OCI-LY3 (cell line): ENCODE measurements around the gene GIT2.

Experiments used
- H2AFZ ChIP-seq: fragments of 200-600, 300-600 bp; shearing (Covaris generic); 2 replicates; pipeline ENCODE4 v1.6.0; 2014; ENCODE audit warnings: antibody characterized with exemption, low read depth, low read length
- H3K27ac ChIP-seq: fragments of 200-600, 300-600 bp; sonication (generic); 2 replicates; pipeline ENCODE4 v1.5.1; 2014; ENCODE audit warnings: mild to moderate bottlenecking, low read length, moderate library complexity, mixed read lengths
- H3K27me3 ChIP-seq: fragments of 200-600, 300-600 bp; sonication (generic); 2 replicates; pipeline ENCODE4 v1.6.1; 2014; ENCODE audit warnings: low read depth, low read length, mixed read lengths
- H3K36me3 ChIP-seq: fragments of 200-600, 300-600 bp; sonication (generic); replicated peaks from 2 replicates; pipeline ENCODE3; 2014; ENCODE audit warnings: low read depth, low read length, mixed read lengths
- H3K4me1 ChIP-seq: fragments of 300-600, 200-600 bp; sonication (generic); 2 replicates; pipeline ENCODE4 v1.6.1; 2014; ENCODE audit warnings: low read length, mixed read lengths
- H3K4me2 ChIP-seq: fragments of 200-600, 300-600 bp; sonication (generic); 2 replicates; pipeline ENCODE4 v1.6.1; 2014; ENCODE audit warnings: low read length, mixed read lengths
- H3K4me3 ChIP-seq: fragments of 300-600, 200-600 bp; sonication (generic); 2 replicates; pipeline ENCODE4 v1.5.1; 2014; ENCODE audit warnings: antibody characterized with exemption, mild to moderate bottlenecking, low read length, moderate library complexity
- H3K79me2 ChIP-seq: fragments of 300-600, 200-600 bp; shearing (Covaris generic); 2 replicates; pipeline ENCODE4 v1.6.1; 2014; ENCODE audit warnings: mild to moderate bottlenecking, low read length, mixed read lengths
- H3K9ac ChIP-seq: fragments of 300-600, 200-600 bp; shearing (Covaris generic); 2 replicates; pipeline ENCODE4 v1.6.0; 2014; ENCODE audit warnings: mild to moderate bottlenecking, low read length, moderate library complexity
- H3K9me3 ChIP-seq: fragments of 200-600, 300-600 bp; shearing (Covaris generic); 2 replicates; pipeline ENCODE4 v1.6.1; 2014; ENCODE audit warnings: low read length, mixed read lengths; ENCODE audit not compliant: insufficient read depth
- H4K20me1 ChIP-seq: fragments of 200-600, 300-600 bp; sonication (generic); 2 replicates; pipeline ENCODE4 v1.6.1; 2016; ENCODE audit warnings: low read length, mixed read lengths; ENCODE audit not compliant: insufficient read depth
- EZH2phosphoT487 ChIP-seq: fragments of 200-600 bp; shearing (Covaris generic); IDR thresholded peaks from 2 replicates; pipeline ENCODE4 v1.6.1; 2018; ENCODE audit warnings: antibody characterized with exemption, mixed run types, low read depth
- TF ChIP-seq, protein P1 (sequence below): fragments of 200-600, 300-600 bp; sonication (generic); IDR thresholded peaks from 2 replicates; pipeline ENCODE4 v1.5.1; 2014; ENCODE audit warnings: antibody characterized with exemption, low read length, low read depth

GIT2 gene

DNA sequence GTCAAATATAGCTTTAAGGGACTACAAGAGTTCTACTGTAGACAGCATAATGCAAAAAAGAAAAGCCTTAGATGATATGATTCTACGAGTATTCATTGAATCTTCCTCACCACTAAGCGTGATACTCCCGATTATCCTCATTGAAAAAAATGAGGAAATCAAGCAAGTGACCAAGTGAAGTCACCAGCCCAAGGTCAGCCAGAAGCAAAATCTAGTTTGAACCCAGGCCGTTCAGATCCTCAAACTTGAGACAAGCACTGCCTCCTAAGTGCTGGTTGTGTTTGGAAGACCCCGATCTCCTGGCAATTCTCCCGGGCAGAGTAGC is 845 bp downstream of the GIT2 start:
- H3K9ac ChIP-seq = peak overlapping the region; percentile 95
- peaks cover 29% of the 10 kb centered on the region for H3K36me3 ChIP-seq
- no peak overlapping the region for H2AFZ ChIP-seq
- H3K9me3 ChIP-seq = no peaks in the 10 kb centered on the region
- H3K4me3 ChIP-seq = peak overlapping the region; percentile 95
- H4K20me1 ChIP-seq = peaks cover 26% of the 10 kb centered on the region
- H3K27me3 ChIP-seq = no peaks in the 10 kb centered on the region
- TF ChIP-seq, protein P1, sequence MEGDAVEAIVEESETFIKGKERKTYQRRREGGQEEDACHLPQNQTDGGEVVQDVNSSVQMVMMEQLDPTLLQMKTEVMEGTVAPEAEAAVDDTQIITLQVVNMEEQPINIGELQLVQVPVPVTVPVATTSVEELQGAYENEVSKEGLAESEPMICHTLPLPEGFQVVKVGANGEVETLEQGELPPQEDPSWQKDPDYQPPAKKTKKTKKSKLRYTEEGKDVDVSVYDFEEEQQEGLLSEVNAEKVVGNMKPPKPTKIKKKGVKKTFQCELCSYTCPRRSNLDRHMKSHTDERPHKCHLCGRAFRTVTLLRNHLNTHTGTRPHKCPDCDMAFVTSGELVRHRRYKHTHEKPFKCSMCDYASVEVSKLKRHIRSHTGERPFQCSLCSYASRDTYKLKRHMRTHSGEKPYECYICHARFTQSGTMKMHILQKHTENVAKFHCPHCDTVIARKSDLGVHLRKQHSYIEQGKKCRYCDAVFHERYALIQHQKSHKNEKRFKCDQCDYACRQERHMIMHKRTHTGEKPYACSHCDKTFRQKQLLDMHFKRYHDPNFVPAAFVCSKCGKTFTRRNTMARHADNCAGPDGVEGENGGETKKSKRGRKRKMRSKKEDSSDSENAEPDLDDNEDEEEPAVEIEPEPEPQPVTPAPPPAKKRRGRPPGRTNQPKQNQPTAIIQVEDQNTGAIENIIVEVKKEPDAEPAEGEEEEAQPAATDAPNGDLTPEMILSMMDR = no peak
- TF ChIP-seq EZH2phosphoT487 = no peak
- H3K4me2 ChIP-seq = peak overlapping the region; percentile 87
- peak overlapping the region; percentile 87 for H3K27ac ChIP-seq
- H3K79me2 ChIP-seq = peaks cover 86% of the 10 kb centered on the region
- peaks cover 33% of the 10 kb centered on the region for H3K4me1 ChIP-seq

DNA sequence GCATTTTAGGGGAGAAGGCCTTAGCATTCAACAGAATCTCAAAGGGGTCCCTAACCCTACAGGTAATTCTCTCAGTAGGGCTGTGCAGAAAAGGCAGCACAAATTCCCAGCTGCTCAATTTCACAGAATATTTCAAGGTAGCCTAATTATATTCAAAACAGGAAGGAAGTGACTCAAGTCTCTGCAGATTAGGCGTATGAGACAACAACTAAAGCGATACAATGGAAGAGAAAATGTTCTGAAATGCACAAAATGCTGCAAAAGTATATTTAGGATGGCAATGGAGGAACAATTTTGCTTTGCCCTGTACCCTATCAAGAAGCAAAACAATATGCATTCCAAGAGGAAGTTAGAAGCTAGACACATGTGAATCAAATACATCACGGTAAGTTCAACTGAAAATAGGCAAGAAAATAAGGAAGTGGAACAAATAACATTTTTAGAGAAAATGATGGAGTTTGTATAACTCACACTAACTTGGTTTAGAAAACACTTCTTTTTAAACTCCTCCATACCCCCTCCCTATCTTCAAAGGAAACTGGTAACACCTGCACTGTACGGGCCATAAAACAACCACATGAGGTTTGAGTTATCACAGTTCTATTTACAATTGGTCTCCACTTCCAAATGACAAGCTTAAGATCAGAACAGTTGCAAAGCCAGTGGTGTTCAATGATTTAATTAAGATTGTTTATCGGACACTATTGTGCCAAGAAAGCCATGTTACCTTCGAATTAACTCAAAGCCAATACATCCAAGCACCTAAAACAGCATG is 1.6 kb downstream of the GIT2 start:
- peak overlapping the region; percentile 95 for H3K9ac ChIP-seq
- H3K27ac ChIP-seq = peak overlapping the region; percentile 87

DNA sequence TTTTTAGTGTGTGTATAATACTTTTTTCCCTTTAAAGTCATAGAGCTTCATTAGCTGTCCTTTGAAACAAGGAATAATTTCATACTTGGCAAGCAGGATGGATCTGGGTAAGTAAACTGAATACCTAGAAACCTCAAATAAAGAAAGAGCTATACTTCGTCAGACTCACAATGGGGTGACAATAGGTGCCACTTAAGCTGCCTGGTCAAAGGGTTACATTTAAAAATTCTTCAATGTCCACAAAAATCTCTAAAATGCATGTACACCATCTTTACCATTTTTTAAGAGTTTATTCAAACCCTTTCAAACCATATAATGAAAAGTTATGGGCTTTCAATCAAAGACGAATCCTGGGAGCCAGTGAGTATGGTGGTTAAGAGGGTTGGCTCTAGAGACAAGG is 3.1 kb downstream of the GIT2 start:
- H3K4me3 ChIP-seq = no peak overlapping the region
- no peak overlapping the region for H2AFZ ChIP-seq
- H4K20me1 ChIP-seq = peaks cover 35% of the 10 kb centered on the region
- no peak overlapping the region for H3K9ac ChIP-seq
- H3K27me3 ChIP-seq = no peaks in the 10 kb centered on the region
- H3K27ac ChIP-seq = no peak overlapping the region
- no peak overlapping the region for H3K4me2 ChIP-seq
- peaks cover 82% of the 10 kb centered on the region for H3K79me2 ChIP-seq
- peaks cover 42% of the 10 kb centered on the region for H3K36me3 ChIP-seq
- no peaks in the 10 kb centered on the region for H3K9me3 ChIP-seq
- peaks cover 31% of the 10 kb centered on the region for H3K4me1 ChIP-seq
- TF ChIP-seq, protein P1 = no peak
- TF ChIP-seq EZH2phosphoT487 = no peak

More for the DNA sequence above, 1.6 kb downstream of the GIT2 start:
- H3K27me3 ChIP-seq = no peaks in the 10 kb centered on the region
- H4K20me1 ChIP-seq = peaks cover 32% of the 10 kb centered on the region
- H3K79me2 ChIP-seq = peaks cover 86% of the 10 kb centered on the region
- TF ChIP-seq, protein P1 = no peak
- TF ChIP-seq EZH2phosphoT487 = no peak
- peak overlapping the region; percentile 87 for H3K4me2 ChIP-seq
- H3K4me3 ChIP-seq = peak overlapping the region; percentile 95
- peaks cover 33% of the 10 kb centered on the region for H3K4me1 ChIP-seq
- no peaks in the 10 kb centered on the region for H3K9me3 ChIP-seq
- H2AFZ ChIP-seq = no peak overlapping the region
- peaks cover 29% of the 10 kb centered on the region for H3K36me3 ChIP-seq

DNA sequence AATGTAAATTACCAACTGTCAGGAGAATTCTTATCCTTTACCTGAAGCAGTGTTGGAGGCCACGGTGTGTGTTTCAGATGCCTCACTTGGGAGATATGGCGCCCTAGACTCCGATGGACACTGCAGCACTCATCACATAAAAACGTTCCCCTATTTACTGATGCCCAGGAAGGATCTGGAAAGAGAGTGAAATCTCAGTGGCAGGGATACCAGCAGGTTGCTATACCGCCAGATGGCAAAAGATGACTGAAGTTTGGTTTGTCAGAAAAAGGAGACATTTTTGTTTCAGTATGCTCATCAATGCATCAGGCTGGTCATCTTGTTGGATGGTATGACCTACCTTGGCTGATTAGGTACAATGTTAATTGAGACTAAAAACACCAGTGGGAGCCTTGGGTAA is 4.6 kb downstream of the GIT2 start:
- peaks cover 49% of the 10 kb centered on the region for H3K36me3 ChIP-seq
- H4K20me1 ChIP-seq = peaks cover 35% of the 10 kb centered on the region
- H2AFZ ChIP-seq = no peak overlapping the region
- peaks cover 17% of the 10 kb centered on the region for H3K4me1 ChIP-seq
- H3K79me2 ChIP-seq = peaks cover 79% of the 10 kb centered on the region
- H3K9ac ChIP-seq = no peak overlapping the region
- no peak overlapping the region for H3K4me3 ChIP-seq
- no peaks in the 10 kb centered on the region for H3K27me3 ChIP-seq
- no peak overlapping the region for H3K27ac ChIP-seq
- H3K4me2 ChIP-seq = no peak overlapping the region
- no peak for TF ChIP-seq EZH2phosphoT487
- TF ChIP-seq, protein P1 = no peak
- H3K9me3 ChIP-seq = no peaks in the 10 kb centered on the region
